ENCODE data around the gene SMG7.

DNA sequence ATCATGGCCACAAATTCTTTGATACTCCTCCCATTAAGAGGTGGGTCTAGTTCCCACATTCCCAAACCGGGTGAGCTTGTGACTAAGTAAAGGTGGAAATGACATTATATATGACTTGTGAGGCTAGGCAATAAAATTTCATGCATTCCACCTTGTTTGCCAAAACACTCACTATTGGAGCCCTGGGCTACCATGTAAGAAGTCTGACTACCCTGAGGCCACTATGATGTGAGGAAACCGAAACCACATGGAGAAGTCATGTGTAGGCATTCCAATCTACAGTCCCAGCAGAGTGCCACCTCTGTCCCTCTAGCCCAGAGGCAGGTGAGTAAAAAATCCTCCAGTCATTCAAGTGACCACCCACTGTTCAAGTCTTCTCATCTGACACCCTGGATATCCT lies 17.9 kb upstream of the SMG7 start:
- TF ChIP-seq, protein P1, sequence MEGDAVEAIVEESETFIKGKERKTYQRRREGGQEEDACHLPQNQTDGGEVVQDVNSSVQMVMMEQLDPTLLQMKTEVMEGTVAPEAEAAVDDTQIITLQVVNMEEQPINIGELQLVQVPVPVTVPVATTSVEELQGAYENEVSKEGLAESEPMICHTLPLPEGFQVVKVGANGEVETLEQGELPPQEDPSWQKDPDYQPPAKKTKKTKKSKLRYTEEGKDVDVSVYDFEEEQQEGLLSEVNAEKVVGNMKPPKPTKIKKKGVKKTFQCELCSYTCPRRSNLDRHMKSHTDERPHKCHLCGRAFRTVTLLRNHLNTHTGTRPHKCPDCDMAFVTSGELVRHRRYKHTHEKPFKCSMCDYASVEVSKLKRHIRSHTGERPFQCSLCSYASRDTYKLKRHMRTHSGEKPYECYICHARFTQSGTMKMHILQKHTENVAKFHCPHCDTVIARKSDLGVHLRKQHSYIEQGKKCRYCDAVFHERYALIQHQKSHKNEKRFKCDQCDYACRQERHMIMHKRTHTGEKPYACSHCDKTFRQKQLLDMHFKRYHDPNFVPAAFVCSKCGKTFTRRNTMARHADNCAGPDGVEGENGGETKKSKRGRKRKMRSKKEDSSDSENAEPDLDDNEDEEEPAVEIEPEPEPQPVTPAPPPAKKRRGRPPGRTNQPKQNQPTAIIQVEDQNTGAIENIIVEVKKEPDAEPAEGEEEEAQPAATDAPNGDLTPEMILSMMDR (IDR thresholded peaks at IDR 0.05), result no peak
- TF ChIP-seq POLR2A (IDR thresholded peaks at IDR 0.05) (no peak), EP300 (IDR thresholded peaks at IDR 0.05) (no peak)
